UCSD-AML1 (cell line): ENCODE measurements around the gene HIGD1C.
A peak's percentile ranks its signal among the peaks of the same experiment; 100 is the strongest.
"Not testable (repeated sequence)": the region's sequence is repeated elsewhere in the genome, so short reads cannot be mapped to it uniquely, and the experiment has no call there.

Source experiments
- DNase-seq: peaks from one replicate; lab custom pipeline; 2025; ENCODE audit not compliant: unreplicated experiment; lab: John Stamatoyannopoulos, UW

HIGD1C gene

GRCh38 chr12:50984586-50985298 lies 32.4 kb downstream of the HIGD1C start:
- DNase-seq, result no peak

DNA sequence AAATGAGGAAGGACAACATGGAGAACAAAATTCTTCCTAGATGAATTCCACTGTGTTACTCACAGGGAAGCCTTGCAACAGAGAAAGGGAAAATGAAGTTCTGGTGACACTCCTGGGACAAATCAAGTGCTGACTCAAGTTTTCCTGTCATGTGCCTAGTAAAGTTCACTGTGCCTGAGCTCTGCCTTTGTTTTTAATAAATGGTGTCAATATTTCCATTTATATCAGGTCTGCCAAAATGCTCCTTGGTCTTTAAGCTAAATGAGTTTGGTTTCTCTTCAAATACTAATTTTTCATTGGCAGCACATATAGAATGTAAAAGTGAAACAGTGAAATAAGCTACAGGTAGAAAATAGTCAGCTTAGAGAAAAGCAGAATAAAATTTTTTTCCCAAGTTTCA lies 33.0 kb downstream of the HIGD1C start:
- DNase-seq, result no peak

- peak; percentile 14 for DNase-seq
Observed at GRCh38 chr12:50986966-50987737, 34.8 kb downstream of the HIGD1C start.

- DNase-seq, result no peak
Observed at GRCh38 chr12:50988051-50988450, 35.7 kb downstream of the HIGD1C start.

DNA sequence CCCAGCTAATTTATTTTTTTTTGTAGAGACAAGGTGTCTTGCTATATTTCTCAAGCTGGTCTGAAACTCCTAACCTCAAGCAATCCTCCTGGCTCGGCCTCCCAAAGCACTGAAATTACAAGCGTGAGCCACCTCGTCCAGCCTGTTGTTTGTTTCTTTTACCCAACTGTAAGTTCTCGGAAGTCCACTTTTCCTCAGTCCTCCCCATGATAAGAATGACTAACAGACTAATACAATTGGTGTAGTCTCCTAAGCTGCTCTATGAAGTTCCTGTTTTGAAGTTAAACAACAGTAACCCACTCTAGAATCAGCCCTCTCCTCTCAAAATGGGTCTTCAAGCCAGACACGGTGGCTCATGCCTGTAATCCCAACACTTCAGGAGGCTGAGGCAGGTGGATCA lies 36.5 kb downstream of the HIGD1C start:
- no peak for DNase-seq

DNA sequence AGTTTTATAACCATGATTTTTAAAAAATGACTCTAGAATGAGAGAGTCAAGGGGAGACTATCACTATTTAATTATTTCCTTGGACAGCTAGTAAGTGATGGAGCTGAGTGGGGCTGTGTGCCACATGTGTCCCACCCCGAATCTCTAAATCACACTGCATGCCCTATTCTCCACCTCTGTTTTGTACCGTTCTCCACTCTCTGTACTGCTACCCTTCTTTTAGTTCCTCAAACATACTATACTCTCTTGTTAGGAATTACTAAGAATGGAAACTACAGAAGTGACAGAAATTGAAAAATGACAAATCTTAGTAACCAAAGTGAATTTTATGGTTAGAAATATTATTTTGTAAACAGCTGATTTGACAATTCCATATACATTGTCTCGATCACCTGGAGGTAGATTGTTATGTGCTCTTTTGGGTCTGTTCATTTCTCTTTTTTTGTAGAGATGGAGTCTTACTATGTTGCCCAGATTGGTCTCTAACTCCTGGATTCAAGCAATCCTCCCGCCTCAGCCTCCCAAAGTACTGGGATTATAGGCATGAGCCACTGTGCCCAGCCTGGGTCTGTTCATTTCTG lies 37.9 kb downstream of the HIGD1C start:
- DNase-seq, result no peak

GRCh38 chr12:50990791-50991190 lies 38.4 kb downstream of the HIGD1C start:
- no peak for DNase-seq

- no peak for DNase-seq
Observed at GRCh38 chr12:50991291-50991690, 38.9 kb downstream of the HIGD1C start.

DNA sequence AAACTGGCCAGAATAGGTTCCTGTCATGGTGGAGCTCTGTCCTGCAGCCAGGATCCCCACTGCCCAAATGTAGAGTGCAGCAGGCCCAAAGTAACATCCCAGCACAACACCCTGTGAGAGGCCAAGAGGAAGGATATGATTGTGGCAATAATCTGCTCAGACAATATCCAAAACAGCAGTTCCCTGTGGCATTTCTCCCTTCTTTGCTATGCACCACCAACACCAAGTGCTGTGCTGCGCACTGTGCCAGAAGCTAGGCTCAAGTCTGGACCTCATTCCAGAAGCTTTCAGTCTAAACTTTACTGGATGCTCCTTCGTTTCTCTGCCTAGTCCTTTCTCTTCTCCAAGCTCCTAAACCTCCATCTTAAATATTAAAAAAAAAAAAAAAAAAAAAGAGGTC lies 40.5 kb downstream of the HIGD1C start:
- no peak for DNase-seq

GRCh38 chr12:50999093-50999492 lies 46.7 kb downstream of the HIGD1C start:
- DNase-seq, result no peak

- no peak for DNase-seq
Observed at GRCh38 chr12:51000245-51000644, 47.9 kb downstream of the HIGD1C start.

- DNase-seq, result no peak
Observed at GRCh38 chr12:51001799-51002198, 49.5 kb downstream of the HIGD1C start.

GRCh38 chr12:51004504-51004903 lies 52.2 kb downstream of the HIGD1C start:
- DNase-seq, result no peak

DNA sequence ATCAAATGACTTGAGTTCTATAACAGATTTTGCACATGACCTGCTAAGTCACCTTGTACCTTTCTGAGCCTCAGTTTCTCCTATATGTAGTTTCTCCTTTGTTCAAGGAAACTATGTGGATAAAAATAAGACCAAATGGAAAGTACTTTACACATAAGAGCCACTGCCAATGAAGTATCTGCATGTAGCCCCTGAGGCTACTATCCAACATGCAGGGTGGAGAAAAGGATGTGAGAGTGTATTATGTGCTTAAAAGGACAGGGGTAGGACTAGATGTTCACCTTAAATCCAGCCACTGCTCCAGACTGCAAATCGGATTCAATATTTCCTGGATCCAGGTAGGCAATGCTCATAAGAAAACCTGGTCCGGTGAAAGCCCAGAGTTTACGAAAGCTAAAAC lies 52.7 kb downstream of the HIGD1C start:
- no peak for DNase-seq

DNA sequence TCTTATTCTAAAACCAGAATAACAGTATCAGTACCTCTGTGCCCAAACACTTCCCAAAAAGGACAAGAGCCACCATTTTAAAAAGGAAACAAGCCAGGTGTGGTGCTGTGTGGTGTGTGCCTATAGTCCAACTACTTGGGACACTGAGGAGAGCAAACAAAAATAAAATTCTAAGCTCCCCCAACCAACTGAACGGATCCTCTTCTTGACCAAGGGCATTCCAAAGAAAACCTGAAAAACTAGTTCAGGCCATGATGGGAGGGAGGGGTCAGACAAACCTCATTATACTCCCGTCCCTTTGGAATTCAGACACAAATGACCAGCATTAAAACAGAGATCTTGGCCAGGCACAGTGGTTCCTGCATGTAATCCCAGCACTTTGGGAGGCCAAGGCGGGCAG lies 53.3 kb downstream of the HIGD1C start:
- no peak for DNase-seq

GRCh38 chr12:51008329-51009055 lies 56.1 kb downstream of the HIGD1C start:
- DNase-seq, result no peak

DNA sequence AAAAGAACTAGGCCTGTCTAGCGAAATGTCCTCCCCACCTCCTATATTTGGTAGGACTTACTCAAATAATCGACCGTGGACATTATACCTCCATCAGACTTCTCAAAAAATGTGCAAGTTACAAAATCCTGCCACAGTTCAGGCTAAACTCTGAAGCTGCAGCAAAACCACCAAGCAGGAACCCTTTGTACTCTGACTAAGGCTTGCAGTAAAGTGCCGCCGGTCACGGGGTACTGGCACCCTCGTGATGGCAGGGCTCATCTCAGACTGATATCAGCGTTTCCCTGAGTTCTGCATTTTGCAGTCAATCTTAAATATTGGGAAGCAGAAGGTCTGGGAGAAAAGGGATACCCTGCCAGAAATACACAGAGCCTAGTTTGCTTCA lies 56.7 kb downstream of the HIGD1C start:
- peak; percentile 26 for DNase-seq

DNA sequence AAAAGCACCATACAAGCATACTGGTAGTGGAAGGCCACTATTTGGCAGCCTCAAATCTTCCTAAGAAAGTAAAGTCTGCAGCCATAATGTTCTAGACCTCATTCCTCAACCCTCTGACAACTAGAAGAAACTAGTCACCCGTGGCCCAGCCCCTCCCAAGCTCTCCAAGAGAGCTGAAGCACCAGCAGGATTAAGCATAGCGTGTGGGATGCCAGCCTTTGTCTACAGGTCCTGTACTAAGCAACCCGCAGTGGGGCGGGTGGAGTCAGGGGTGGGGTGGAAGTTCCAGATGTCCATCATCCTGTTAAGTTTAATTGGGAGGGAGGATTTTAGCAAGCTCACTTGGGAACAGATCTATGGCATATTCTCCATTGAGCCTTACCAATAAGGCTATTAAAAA lies 59.6 kb downstream of the HIGD1C start:
- DNase-seq, result no peak

DNA sequence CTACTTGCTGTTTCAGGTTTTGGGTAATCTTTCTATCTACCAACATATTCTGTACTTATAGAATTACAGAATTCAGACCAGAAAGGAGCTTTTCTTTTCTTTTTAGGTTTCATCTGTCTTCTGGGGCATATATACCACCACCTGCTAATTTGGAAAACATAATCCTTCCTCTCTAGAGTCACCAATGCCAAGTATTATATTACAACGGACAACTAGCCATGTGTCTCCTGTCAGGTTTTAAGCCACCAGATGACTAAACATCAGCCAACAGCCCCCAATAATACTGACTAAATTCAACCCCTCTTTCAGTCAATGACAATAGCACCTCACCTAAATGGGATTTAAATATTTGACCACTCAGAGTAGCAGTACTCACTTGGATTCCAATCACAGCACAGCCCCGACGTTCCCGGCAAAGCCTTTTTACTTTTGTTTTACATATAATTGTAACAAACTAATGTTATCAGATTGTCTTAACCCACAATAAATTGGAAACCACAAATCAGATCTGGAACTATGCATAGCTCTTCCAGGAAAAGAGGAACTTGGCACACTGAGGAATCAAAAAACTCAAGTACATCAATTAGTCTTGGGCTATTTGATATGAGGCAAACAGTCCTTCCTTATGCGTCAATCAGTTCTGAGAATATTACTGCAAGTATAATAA lies 60.4 kb downstream of the HIGD1C start:
- no peak for DNase-seq

- DNase-seq, result no peak
Observed at GRCh38 chr12:51013441-51013840, 61.1 kb downstream of the HIGD1C start.

DNA sequence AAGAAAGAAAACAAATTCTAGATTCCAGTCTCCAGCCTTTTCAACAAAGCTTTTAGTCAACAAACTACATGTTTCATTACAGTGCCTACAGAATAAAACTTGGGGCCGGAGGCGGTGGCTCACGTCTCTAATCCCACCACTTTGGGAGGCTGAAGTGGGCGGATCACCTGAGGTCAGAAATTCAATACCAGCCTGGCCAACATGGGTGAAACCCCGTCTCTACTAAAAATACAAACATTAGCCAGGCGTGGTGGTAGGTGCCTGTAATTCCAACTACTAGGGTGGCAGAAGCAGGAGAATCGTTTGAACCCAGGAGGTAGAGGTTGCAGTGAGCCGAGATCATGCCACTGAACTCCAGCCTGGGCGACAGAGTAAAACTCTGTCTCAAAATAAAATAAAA lies 62.1 kb downstream of the HIGD1C start:
- DNase-seq, result not testable (repeated sequence)
